GM18505 (cell line): Measurements from ENCODE around the gene DEPDC4.

Source experiments
- ATAC-seq: cut with Tn5 transposase; IDR thresholded peaks from one replicate; pipeline ENCODE4 v1.9.1; 2021; ENCODE audit not compliant: unreplicated experiment
- POLR2A ChIP-seq: IDR thresholded peaks from 4 replicates; pipeline ENCODE4 v1.6.1; 2011; ENCODE audit warnings: borderline replicate concordance; ENCODE audit not compliant: insufficient read depth, insufficient read length; ENCODE audit errors: extremely low read depth

Gene DEPDC4

DNA sequence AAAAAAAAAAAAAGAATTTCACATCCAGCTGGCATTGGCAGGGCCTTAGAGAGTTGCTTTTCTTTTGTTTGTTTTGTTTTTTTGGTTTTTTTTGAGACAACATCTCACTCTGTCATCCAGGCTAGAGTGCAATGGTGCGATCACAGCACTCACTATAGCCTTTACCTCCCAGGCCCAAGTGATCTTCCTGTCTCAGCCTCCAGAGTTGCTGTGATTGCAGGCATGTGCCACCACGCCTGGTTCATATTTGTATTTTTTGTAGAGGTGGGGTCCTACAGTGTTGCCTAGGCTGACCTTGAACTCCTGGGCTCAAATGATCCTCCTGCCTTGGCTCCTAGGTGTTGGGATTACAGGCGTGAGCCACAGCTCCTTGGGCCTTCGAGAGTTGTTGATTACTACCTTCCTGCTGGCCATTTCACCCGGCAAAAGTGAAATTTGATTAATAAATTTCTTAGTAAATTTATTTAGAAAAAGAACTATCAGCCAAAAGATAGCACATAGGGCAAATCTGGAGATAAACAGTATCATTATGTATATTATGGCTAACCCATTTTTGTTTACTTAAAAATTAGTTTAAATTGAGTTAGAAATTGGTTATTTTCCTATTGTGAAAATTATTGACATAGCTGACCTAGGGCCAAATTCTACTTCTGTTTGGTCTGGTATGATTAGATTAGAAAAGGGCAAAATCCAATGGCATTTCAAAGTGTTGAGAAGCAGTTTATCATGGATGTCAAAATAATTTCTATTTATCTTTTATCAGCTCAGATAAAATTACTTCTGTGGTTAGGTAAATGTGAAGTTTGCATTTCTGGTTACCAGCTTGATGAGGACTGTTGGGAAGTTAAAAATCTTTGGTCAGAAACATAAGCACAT lies 53.6 kb downstream of the DEPDC4 start:
- no peak for ATAC-seq
- TF ChIP-seq POLR2A: no peak

DNA sequence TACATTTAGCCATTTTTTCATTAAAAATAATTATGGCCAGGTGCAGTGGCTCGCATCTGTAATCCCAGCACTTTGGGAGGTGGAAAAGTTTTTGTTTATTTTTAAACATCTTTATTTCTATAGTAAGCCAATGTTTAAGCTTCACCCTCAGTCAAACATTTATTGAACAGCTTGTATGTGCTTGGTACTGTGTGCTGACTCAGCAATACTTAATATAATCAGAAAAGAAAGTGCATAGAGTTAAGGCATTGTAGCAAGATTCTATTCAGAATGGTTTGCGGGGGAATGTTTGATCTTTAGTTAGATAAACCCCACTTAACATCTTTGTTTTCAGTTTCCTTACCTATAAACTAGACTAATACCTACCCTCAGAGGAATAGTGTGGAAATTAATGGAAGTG lies 55.2 kb downstream of the DEPDC4 start:
- no peak for ATAC-seq
- TF ChIP-seq POLR2A: no peak

DNA sequence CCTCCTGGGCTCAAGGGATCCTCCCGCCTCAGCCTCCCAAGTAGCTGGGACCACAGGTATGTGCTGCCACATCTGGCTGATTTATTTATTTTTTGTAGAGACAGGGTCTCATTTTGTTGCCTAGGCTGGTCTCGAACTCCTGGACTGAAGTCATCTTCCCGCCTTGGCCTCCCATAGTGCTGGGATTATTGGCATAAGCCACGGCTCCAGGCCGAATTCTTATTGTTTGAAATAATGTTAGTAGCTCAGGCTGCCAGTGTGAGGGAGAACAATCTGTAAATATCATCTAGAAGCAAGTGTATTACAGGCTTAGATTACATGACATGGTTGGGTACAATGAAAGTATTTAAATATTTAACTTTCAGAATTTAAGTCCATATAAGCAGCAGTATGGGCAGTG lies 58.0 kb downstream of the DEPDC4 start:
- ATAC-seq: no peak
- TF ChIP-seq POLR2A: no peak

DNA sequence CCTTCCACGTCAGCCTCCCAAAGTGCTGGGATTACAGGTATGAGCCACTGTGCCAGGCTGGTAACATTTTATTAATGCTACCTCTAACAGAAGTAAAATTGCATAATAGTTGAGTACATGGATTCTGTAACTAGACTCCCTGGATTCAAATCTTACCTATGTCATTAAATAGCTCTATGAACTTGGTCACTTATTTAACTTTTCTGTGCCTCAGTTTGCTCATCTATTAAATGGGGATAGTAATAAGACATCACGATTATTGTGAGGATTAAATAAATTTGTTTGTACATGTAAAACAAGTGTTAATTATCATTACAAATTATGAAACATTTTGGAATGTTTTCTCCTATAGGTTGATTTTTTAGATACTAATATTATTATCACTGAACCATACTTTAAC lies 59.6 kb downstream of the DEPDC4 start:
- no peak for TF ChIP-seq POLR2A
- ATAC-seq: no peak

DNA sequence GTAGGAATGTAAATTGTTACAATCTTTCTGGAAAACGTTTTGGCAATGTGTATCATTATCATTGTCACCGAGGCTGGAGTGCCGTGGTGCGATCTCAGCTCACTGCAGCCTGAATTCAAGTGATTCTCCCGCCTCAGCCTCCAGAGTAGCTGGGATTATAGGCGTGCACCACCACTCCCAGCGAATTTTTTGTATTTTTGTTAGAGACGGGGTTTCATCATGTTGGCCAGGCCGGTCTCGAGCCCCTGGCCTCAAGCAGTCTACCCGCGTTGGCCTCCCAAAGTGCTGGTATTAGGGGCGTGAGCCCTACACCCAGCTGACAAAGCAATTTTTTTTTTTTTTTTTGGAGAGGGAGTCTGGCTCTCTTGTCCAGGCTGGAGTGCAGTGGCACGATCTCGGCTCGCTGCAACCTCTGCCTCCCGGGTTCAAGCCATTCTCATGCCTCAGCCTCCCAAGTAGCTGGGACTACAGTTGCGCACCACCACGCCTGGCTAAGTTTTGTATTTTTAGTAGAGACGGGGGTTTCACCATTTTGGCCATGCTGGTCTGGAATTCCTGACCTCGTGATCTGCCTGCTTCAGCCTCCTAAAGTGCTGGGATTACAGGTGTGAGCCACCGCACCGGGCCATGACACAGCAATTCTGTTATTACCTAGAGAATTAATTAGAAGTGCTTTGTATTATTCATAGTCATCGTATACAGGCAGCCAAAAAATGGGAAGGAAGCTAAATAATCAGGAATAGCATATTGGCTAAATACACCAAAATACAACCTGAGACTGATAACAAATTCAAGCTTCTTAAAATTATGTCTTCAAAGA lies 65.1 kb downstream of the DEPDC4 start:
- ATAC-seq: no peak
- TF ChIP-seq POLR2A: no peak

DNA sequence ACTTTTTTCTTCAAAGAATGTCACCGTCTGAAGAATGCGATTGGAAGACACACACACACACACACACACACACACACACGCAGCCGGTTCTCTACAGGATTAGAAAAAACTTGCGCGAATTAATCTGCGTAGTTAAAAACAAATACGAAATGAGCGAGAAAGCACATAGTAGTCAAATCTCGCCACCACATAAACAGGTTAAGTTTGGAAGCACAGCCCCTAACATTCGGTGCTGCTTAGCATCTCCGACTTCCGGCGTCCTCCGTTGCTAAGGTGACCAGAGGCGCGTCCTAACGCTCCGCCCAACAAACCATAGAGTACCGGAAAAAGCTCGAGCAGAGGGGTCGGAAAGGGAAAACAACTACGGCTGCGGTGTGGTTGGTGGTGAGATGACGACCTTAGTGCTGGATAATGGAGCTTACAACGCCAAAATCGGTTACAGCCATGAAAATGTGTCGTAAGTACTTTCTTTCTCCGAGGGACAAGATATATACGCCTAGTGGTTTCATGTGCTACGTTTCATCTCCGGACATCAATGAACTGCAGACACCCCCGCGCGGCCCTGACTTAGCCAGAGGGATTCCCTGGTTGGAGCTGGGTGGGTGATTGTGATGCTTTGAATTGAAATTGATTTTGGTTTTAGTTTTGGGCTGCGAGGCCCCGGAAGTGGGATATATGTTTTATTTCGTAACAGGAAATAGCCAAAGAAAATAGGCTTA lies 66.3 kb downstream of the DEPDC4 start, which contains the start of gene ACTR6:
Gene ACTR6 (plus strand): TSS at position 353 of the 719 bp plus-strand sequence. CDS start 37 bp downstream, at position 390.
- peak; percentile 86 for ATAC-seq
- peak; percentile 84 for TF ChIP-seq POLR2A

DNA sequence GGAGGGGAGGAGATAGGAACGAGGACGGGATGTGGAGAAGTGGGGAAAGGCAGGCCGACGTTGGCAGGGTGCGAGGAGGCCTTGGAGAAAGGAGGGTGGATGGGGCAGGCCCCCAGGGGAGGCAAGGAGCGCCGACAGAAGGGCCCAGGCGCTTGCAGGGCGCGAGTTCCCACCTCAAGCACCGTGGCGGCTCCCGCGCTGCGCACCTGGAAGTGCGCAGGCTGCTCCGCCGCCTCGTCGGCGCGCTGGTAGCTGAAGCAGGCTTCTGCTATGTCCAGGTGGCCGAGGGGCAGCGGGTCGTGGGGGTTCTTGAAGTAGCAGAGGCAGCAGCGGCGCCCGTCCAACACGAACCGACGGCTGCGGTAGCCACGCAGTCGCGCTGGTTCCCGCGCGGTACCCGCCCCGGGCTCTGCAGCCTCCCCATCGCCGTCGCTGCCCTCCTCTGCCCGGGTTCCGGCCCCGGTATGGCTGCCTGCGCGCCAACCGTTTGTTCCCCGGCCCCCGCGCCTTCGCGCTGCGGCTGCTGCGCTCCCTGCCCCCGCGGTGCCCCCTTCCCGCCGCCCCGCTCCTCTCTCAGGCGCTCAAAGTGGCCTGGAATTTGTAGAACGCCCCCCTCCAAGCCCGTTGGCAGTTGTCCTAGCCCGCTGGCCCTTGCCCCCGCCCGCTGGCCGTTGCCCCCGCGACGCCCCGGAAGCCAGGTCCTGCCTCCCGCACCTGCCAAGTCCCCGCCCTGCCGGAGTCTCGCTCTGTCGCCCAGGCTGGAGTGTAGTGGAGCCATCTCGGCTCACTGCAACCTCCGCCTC lies 67.3 kb downstream of the DEPDC4 start:
- peak; percentile 82 for ATAC-seq

DNA sequence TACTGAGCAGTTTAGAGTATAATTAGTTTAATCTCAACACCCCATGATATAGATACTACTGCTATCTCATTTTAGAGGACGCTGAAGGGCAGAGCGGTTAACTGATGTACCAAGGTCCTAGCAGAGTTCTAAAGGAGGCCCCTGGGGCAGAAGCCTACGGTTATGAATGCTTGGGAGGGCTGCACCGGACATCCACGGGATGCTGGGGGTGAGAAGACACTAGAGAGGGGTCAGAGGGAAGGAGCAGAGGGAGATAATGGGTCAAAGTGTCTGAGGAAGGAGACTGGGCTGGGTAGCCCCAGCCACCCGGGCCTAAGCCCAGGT lies 67.9 kb downstream of the DEPDC4 start:
- TF ChIP-seq POLR2A: no peak
- no peak for ATAC-seq

More for the DNA sequence above, 67.3 kb downstream of the DEPDC4 start:
- peak; percentile 48 for TF ChIP-seq POLR2A

DNA sequence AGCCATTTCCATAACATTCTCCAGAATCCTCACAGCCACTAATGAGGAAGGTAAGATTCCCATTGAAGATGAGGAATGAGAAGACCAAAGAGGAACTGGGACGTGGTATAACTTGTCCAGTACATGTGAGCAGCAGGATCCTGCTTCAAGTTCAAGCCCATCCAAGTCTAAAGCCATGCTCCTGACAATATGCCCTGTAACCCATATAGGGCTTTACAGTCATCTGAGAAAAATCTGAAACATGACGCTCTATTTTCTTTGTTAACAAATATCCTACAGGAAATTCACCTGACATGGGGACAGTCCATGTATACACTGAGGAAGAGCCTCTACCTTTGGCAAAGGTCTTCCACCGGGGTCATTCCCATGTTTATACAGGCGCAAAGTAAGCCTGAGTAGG lies 69.4 kb downstream of the DEPDC4 start:
- no peak for ATAC-seq
- TF ChIP-seq POLR2A: no peak

DNA sequence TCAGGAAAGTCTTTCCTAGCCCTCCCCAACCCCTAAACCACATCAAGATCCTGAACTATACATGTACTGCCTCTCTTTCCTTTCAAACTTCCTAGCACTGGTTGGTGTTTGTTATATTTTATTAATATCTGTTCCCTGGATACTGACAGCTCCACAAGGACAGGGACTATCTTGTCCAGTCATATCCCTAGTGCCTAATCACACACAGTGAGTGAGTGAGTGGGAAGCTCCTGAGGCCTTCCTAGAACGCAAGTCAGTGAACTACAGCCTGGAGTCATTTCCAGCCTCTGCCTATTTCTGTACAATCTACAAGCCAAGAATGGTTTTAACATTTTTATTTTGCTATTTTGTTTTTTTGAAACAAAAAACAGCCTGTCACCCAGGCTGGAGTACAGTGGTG lies 73.8 kb downstream of the DEPDC4 start:
- no peak for ATAC-seq
- TF ChIP-seq POLR2A: no peak
